Breast epithelium (tissue), 4 donors: ENCODE data around the gene GP9. TPM values are rescaled to one million over a fixed set of nuclear protein-coding genes. Genes with fewer than 3 reads are reported as not detected.

Source experiments
- DNase-seq, 2 donors: peaks; one replicate each; pipeline ENCODE4 v3.0.0-alpha.2; 2019; ENCODE audit warnings: low spot score in 2 of 2
- H3K27ac ChIP-seq, 2 donors: fragments of 200-600 bp; sonication (generic) in 1 of 2; one replicate each; pipeline ENCODE4 v1.5.1; 2016 to 2019; ENCODE audit warnings: mild to moderate bottlenecking in 1 of 2
- H3K27me3 ChIP-seq, 2 donors: fragments of 200-600 bp; sonication (generic) in 1 of 2; one replicate each; pipeline versions ENCODE4 v1.5.1 to v1.6.0; 2017 to 2019; ENCODE audit warnings: control low read depth in 1 of 2, mild to moderate bottlenecking in 1 of 2
- H3K36me3 ChIP-seq: fragments of 200-600 bp; one replicate; pipeline ENCODE4 v1.5.1; 2019
- H3K4me1 ChIP-seq, 2 donors: fragments of 200-600 bp; sonication (generic); one replicate each; pipeline ENCODE4 v1.5.1; 2016 to 2019; ENCODE audit warnings: control low read depth in 1 of 2
- H3K4me3 ChIP-seq, 3 donors: fragments of 200-600 bp; sonication (generic); 1 replicate in 2 of 3; 2 replicates in 1 of 3; pipeline ENCODE4 v1.5.1; 2016 to 2019; ENCODE audit warnings: mild to moderate bottlenecking in 3 of 3, moderate library complexity in 2 of 3
- H3K9me3 ChIP-seq, 2 donors: fragments of 200-600 bp; sonication (generic) in 1 of 2; one replicate each; pipeline ENCODE4 v1.5.1; 2016 to 2019; ENCODE audit warnings: control low read depth in 1 of 2
- CTCF ChIP-seq, 3 donors: fragments of 450-650 bp; IDR thresholded peaks; one replicate each; pipeline ENCODE4 v1.5.1; 2016 to 2017; ENCODE audit warnings: antibody characterized with exemption in 3 of 3, mild to moderate bottlenecking in 3 of 3, moderate library complexity in 3 of 3
- POLR2A ChIP-seq: fragments of 450-650 bp; IDR thresholded peaks from one replicate; pipeline ENCODE4 v1.6.1; 2016; ENCODE audit warnings: antibody characterized with exemption, mild to moderate bottlenecking, moderate library complexity
- POLR2AphosphoS5 ChIP-seq, 3 donors: sonication (generic); formaldehyde crosslinking; IDR thresholded peaks; one replicate each; pipeline ENCODE4 v1.6.1; 2017; ENCODE audit warnings: antibody characterized with exemption in 3 of 3
- intact Hi-C: fragments of 100-400 bp; cut with DNase I; formaldehyde crosslinking; loops from one replicate; pipeline ENCODE4 v1.15.1; 2023; ENCODE audit warnings: low total_unique reads
- total RNA-seq, 3 donors: library from RNA; depleted of rRNA; stranded (reverse); fragments of >200 nt; gene quantifications; one replicate each; pipeline ENCODE4 v1.1.0, GENCODE V29; 2016

Gene GP9
- total RNA-seq, 3 donors from 2014 or later, result 0.48 TPM; not detected in 2

GRCh38 chr3:129077222-129077621 is 16.6 kb downstream of the GP9 start:
- TF ChIP-seq CTCF (IDR thresholded peaks at IDR 0.05) (no peak), POLR2AphosphoS5 (IDR thresholded peaks at IDR 0.05) (no peak), POLR2A (no peak)

GRCh38 chr3:129078510-129078909 is 17.9 kb downstream of the GP9 start:
- H3K4me3 ChIP-seq, result no peak overlapping the region
- no peaks in the 10 kb centered on the region for H3K27me3 ChIP-seq
- H3K36me3 ChIP-seq, result no peaks in the 10 kb centered on the region
- TF ChIP-seq POLR2A (no peak), CTCF (IDR thresholded peaks at IDR 0.05) (no peak), POLR2AphosphoS5 (IDR thresholded peaks at IDR 0.05) (no peak)
- no peak overlapping the region for H3K27ac ChIP-seq
- no peak for DNase-seq
- intact Hi-C loops, result no loop called here
- H3K9me3 ChIP-seq, result no peaks in the 10 kb centered on the region
- H3K4me1 ChIP-seq, result no peaks in the 10 kb centered on the region

More at GRCh38 chr3:129077222-129077621, 16.6 kb downstream of the GP9 start:
- intact Hi-C loops, result no loop called here
- H3K27ac ChIP-seq, result no peak overlapping the region
- H3K4me1 ChIP-seq, result no peaks in the 10 kb centered on the region
- H3K4me3 ChIP-seq, result no peak overlapping the region
- no peaks in the 10 kb centered on the region for H3K27me3 ChIP-seq
- H3K36me3 ChIP-seq, result no peaks in the 10 kb centered on the region
- H3K9me3 ChIP-seq, result no peaks in the 10 kb centered on the region
- DNase-seq, result no peak

GRCh38 chr3:129081503-129081902 is 20.9 kb downstream of the GP9 start:
- Histone ChIP-seq H3K27ac (no peak overlapping the region), H3K4me3 (no peak overlapping the region), H3K4me1 (no peaks in the 10 kb centered on the region), H3K27me3 (no peaks in the 10 kb centered on the region), H3K9me3 (no peaks in the 10 kb centered on the region), H3K36me3 (no peaks in the 10 kb centered on the region)
- DNase-seq, result no peak
- TF ChIP-seq CTCF (IDR thresholded peaks at IDR 0.05) (no peak), POLR2AphosphoS5 (IDR thresholded peaks at IDR 0.05) (no peak), POLR2A (no peak)
- intact Hi-C loops, result no loop called here

GRCh38 chr3:129082026-129082425 is 21.4 kb downstream of the GP9 start:
- Histone ChIP-seq H3K27me3 (no peaks in the 10 kb centered on the region), H3K36me3 (no peaks in the 10 kb centered on the region), H3K4me1 (peaks cover 0 to under 1% of the 10 kb centered on the region in 2 donors), H3K27ac (no peak overlapping the region), H3K9me3 (no peaks in the 10 kb centered on the region), H3K4me3 (no peak overlapping the region)
- DNase-seq, result no peak
- intact Hi-C loops, result no loop called here
- TF ChIP-seq POLR2A (no peak), POLR2AphosphoS5 (IDR thresholded peaks at IDR 0.05) (no peak), CTCF (IDR thresholded peaks at IDR 0.05) (no peak)

- intact Hi-C loops, result no loop called here
- H3K4me3 ChIP-seq, result no peak overlapping the region
- peaks cover 0 to 4% of the 10 kb centered on the region in 2 donors for H3K4me1 ChIP-seq
- no peak for DNase-seq
- no peak overlapping the region for H3K27ac ChIP-seq
- H3K27me3 ChIP-seq, result no peaks in the 10 kb centered on the region
- TF ChIP-seq POLR2A (no peak), POLR2AphosphoS5 (IDR thresholded peaks at IDR 0.05) (no peak), CTCF (IDR thresholded peaks at IDR 0.05) (no peak)
- no peaks in the 10 kb centered on the region for H3K9me3 ChIP-seq
- H3K36me3 ChIP-seq, result no peaks in the 10 kb centered on the region
These were observed 23.9 kb downstream of the GP9 start for GRCh38 chr3:129084501-129084900.
